ENCODE results near the gene SINHCAF.

The SINHCAF gene

DNA sequence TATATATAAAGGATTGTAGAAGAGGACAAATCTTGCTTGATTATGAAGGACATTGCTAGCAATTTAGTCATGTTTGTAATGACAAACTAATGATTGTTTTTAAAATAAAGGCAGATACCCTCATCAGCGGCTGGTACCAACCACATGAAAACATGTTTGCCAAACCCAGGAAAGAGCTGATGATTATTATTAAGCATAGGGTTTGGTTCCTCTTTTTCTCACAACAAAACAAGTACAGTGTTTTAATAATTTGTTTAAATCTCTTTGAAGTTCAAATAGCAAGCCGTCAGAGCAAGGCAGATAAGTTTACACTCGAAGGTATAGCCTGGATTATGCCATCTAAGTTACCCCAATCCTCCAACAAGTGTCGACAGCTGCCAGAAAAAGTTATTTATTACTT lies 5.3 kb upstream of the SINHCAF start:
- DNase-seq (ENCODE audit: low read depth): no peak

- DNase-seq (ENCODE audit: low read depth): no peak
Measured at GRCh38 chr12:31326736-31327659, 1.0 kb upstream of the SINHCAF start.

DNA sequence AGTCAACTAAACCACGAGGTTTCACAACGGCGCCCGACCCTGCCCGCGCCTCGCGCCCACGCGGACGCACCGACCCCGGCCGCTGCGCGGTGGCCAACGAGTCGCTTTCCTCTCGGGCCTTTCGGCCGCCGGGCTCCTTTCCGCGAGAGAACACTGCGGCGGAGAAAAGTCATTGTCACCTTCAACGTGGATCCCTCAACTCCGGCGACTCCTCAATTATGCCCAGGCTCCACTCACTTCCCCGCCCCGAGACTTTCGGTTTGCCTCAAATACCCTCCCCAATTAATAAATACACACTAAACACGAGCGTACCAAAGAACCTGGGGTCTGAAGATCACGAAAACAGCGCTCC lies 450 bp downstream of the SINHCAF start:
- no peak for DNase-seq (ENCODE audit: low read depth)

DNA sequence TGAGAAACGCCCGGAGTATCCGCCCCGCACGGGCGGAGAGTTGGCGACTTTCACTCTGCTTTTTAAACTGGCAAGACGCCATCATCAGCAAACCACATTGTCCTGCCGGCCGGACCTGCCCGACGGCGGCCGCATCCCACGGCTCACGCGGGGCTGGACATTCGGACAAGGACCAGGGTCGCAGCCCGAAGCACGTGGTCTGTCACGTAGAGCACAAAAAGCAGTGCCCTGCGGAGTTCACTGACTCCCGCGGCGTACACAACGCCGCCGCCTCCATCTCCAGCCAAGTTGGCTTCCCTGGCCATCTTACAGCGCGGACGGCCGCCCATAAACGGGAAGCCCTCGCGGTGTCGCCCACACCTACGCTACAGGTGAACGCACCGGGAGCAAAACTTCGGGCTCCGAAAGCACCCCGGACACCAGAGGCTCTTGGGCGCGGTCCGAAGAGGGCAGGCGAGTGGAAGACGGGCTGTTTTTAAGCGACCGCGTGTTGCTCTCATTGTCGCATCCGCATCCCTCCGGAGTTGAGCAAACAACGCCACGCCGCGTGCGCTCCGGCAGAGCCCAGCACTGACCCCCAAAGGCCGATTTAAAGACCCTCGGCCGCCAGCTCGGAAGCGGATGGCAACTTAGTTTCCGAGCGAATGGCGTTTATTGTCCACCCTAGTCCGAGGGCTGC lies 966 bp downstream of the SINHCAF start:
- DNase-seq (ENCODE audit: low read depth): peak; percentile 14

DNA sequence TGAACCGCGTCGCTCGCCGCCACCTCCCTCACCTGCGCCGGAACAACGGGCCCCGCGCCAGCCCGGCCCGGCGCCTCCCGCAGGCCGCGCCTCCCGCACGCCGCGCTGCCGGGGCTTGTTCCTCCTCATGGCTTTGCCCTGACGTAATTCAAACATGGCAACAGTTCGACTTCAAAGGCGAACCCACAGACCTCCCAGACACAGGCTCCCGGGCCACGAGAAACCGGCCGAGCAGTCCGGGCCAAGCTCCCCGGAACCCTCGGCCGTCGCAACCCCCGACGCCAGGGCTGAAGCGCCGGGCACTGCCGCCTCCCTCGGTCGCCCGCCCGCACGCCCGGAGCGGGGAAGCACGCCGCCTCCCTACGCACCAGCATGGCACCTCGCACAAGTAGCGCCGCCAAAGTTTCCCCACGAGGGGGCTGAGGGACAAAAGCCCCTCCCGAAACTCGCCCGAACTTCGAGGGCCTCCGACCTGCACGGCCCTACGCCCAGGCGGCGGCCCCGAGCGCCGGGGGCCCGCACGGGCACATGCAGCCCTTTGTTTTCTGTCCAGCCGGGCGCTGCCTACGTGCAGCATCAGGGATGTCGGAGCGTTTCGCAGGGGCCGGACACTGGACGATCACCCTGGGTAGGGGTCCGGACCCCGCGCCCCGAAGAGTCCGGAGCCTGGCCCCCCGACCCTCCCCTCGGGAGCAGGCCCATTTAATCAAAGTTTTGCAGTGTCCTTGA lies 1.7 kb downstream of the SINHCAF start:
- peak; percentile 35 for DNase-seq (ENCODE audit: low read depth)

DNA sequence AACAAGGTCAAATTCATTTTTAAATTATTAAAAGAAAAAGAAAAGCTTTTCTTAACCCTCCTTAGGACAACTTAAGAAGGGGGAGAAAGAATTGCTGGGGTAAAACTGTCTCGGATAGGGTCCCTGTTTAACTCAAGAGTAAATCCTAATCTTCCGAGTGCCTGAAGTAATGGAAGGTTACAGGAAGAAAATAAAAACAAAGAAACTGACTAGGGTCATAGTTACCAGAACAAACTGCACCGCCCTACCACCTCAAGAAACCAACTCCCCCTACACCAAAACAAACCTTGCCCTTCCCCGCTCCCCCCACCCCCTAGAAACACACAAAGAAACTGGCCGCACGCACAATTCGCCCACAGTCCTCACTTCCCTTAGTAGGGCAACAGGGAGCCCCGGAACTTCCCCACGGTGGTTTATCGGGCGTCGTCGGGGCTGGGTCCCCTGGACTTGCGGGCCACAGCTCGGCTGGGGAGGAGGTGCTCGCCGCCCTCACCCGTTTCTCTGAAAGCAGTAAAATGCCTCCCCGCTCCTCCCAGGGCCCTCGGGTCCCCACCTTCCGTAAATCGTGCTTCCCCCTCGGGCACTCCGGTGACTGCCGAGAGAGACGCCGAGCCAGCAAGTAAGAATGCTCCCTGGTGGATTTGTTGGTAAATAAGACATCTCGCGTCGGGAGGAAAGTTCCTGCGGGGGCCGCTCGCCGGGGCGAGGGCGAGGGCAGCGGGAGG lies 2.4 kb downstream of the SINHCAF start:
- DNase-seq (ENCODE audit: low read depth): peak; percentile 17

DNA sequence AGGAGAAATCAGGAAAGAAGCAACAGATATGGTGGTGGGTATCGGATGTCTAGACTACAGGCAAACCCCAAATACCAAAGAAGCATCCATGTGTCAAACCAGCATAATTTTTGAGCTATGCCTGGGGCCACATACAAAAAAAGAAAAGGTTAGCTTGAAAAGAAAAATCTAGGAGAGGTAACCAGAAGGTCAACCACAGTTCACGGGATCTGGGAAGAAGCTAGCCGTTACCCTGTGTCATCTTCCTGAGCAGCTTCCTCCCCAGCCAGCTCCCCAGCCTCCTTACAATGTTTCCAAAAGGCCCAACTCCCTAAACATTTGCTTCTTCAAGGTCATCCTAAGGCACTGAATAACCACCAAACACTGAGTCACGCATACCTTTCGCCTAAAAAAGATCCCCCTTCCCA lies 3.1 kb downstream of the SINHCAF start:
- no peak for DNase-seq (ENCODE audit: low read depth)

GRCh38 chr12:31321897-31322228 lies 4.1 kb downstream of the SINHCAF start:
- DNase-seq (ENCODE audit: low read depth): no peak

DNA sequence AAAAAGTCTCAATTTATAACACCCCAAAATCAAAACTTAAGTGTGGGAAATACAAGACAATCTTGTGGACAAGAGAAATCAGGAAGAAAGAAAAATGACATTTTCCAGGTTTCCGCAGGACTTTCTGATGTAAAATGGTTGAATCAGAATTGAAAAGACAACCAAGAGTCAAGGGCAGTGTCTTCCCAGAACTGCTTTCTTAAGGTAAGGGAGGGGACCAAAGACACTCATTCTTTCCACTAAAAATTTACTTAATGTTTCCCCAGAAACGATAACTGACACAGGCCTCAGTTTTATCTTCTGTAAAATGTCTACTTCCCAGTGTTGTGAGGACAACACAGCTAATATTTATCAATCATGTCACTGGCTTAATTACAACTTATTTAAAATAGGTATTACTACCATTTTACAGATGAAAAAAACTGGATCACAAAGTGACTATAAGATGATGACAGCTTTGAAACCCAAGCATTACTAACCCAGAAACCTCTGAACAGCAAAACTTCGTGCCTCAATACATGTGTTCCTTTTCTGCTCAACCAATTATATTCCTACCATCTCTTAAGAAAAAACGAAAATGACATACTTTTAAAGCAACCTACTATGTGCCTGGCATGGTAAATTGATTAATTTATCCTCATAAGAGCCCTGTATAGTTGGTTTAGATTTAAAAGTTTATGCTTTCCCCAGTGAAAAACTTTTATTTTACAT lies 4.6 kb downstream of the SINHCAF start:
- DNase-seq (ENCODE audit: low read depth): no peak

DNA sequence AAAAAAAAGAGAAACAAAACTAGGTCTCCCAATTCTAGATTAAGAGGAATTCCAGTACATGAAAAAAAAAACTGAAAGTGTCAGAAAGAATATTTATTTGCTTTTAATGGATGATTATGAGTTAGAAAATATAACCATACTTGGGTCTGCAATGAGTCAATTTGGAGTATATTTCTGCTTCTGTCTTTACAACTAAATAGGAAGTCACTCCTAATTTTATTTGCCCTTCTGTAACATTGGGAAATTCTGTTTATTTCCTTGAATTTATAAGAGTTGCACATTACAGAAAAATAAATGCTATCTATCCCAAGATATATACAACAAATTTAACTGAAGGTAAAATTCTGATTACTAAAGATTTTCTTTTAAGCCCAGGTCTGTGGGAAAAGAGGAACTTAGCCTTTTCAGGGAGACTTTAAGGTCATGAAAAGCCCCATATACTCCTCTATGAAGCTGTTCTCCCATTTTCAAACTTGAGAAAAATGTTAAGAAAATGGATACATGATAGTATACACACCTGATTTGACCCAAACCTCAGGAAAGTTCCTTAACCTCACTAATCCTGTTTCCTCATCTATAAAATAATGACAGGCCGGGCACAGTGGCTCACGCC lies 7.2 kb downstream of the SINHCAF start:
- no peak for DNase-seq (ENCODE audit: low read depth)

GRCh38 chr12:31317471-31318395 lies 8.2 kb downstream of the SINHCAF start:
- no peak for DNase-seq (ENCODE audit: low read depth)

DNA sequence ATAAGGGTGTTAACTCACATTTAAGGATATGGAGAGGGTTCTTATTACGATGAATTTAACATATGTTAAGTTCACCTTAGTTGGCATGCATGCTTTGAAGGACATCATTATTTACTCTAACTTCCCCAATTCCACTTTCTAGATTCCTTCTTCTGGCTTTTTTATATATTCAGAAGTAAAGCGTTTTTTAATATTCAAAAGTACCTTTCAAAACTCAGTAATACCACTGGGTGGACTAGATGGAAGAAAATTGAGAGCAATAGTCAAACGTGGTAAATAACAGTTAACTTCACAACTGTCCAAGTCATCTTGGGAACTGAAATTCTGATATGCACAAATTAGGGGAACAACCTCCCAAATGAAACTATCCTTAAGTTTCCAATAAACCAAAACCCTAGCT lies 9.1 kb downstream of the SINHCAF start:
- no peak for DNase-seq (ENCODE audit: low read depth)

DNA sequence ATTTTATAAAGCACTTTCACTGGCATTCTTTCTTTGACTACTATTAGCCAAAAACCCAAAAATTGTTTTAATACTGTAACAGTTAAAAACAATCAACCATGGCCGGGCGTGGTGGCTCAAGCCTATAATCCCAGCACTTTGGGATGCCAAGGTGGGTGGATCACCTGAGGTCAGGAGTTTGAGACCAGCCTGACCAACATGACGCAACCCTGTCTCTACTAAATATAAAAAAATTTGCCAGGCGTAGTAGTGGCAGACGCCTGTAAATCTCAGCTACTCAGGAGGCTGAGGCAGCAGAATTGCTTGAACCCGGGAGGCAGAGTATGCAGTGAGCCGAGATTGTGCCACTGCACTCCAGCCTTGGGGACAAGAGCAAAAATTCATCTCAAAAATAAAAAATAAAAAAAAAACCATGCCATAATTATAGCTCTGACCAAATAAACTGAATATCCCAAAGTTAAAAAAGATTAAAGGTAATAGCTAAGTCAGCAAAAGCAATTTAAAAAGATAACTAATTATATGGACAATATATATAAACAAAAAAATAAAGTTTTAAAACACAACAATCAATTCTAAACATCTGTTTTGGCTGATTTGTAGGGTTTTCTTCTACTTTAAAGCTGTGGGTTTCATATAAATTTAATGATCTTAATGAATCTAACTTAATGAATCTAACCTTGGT lies 10.0 kb downstream of the SINHCAF start:
- DNase-seq (ENCODE audit: low read depth): no peak

GRCh38 chr12:31315044-31315715 lies 10.8 kb downstream of the SINHCAF start:
- no peak for DNase-seq (ENCODE audit: low read depth)

- DNase-seq (ENCODE audit: low read depth): no peak
Measured at GRCh38 chr12:31312431-31312830, 13.5 kb downstream of the SINHCAF start.

DNA sequence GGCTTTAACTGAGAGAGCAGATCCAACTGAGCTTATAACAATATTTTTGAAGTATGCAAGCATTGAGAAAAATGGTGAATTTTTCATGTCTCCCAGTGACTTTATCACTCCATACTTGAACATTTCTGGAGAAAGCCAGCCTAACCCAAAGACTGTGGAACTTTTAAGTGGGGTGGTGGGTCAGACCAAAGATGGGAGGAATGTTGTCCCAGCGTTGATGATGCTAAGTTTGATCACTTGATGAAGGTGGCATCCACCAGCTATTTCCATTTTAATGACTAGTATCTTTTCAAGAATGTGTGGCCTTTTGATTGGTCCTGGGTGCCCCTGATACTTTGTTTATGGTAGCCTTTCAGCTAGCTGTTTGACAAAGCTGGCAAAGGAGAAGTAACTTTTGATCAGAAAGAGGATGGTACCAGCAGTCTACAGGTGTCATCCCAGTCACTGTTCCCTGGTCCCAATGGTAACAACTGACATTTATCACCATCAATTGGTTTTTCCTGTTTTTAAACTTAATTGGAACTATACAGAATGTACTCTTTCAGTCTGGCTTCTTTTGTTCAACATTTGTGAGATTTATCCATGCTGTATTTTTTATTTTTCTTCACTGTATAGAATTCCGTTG lies 14.2 kb downstream of the SINHCAF start:
- no peak for DNase-seq (ENCODE audit: low read depth)

DNA sequence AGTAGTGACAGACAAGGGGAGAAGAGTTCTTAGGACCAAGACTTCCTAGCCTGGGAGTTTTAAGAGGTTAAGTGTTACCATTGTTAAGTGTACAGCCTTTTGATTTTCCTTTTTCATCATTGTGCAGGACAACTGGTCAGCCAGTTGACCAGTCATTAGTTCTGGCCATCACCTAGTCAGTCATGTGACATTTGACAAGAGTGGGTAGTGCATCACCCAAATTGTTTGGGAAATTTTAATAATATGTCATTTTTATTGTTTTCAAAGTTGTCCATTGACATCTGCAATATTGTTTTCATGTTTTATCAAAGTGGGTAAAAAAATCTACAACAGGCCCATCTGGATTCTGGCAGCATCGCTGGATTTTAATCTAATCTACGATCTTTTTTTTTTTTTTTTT lies 15.5 kb downstream of the SINHCAF start:
- DNase-seq (ENCODE audit: low read depth): no peak

- DNase-seq (ENCODE audit: low read depth): no peak
Measured at GRCh38 chr12:31309279-31309678, 16.7 kb downstream of the SINHCAF start.

Measured in stimulated activated CD8-positive, alpha-beta memory T cell treated with anti-CD3 and anti-CD28 coated beads, Interleukin-7, amount 100 ng/mL, for 24 hours (primary cell).